DND-41 (cell line): ENCODE data around the gene PAEP.

Experiments used
- CTCF ChIP-seq: IDR thresholded peaks from 2 replicates; pipeline ENCODE4 v1.5.1; 2012; ENCODE audit warnings: borderline replicate concordance, low read length, moderate library complexity, mild to moderate bottlenecking; ENCODE audit not compliant: poor library complexity, severe bottlenecking; ENCODE audit errors: extremely low read depth
- EZH2 ChIP-seq: IDR thresholded peaks from 3 replicates; pipeline ENCODE4 v1.6.1; 2012; ENCODE audit warnings: borderline replicate concordance, low read depth, mild to moderate bottlenecking, moderate library complexity, low read length, inconsistent platforms; ENCODE audit not compliant: severe bottlenecking

GRCh38 chr9:135550344-135550918 is 11.1 kb upstream of the PAEP start:
- TF ChIP-seq CTCF = no peak
- no peak for TF ChIP-seq EZH2
